Astrocyte of the cerebellum (primary cell): ENCODE data around the gene PISD.

Source experiments
- DNase-seq: peaks from one replicate; pipeline ENCODE4 v3.0.0-alpha.2; 2011; ENCODE audit warnings: low read depth
- H3K4me3 ChIP-seq: 2 replicates; pipeline ENCODE4 v1.5.1; 2011; ENCODE audit warnings: mild to moderate bottlenecking, low read depth, low read length, moderate library complexity
- in situ Hi-C: cut with HindIII; loops from 2 replicates; pipeline ENCODE4 v1.10.0; 2017; ENCODE audit warnings: low sequenced_read_pairs
- TF ChIP-seq, protein P1 (sequence below): IDR thresholded peaks from 2 replicates; pipeline ENCODE4 v1.5.1; 2012; ENCODE audit warnings: low read length, low read depth, moderate library complexity, mild to moderate bottlenecking; ENCODE audit errors: missing control alignments

Gene PISD

DNA sequence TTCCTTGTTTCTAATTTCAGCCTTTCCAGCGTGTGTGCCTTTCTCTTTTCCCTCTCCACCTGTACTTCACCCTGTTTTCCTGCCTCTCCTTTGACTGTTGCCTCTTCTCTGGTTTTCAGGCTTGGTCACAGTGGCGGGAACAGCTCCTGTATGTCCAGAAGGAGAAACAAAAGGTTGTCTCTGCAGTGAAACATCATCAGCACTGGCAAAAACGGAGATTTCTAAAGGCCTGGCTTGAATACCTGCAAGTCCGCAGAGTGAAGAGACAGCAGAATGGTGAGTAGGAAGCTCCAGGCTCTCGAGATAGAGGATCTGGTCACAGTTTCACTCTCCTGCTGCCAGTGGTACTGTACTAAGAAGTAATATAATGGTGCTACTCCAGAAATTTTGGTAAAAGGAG is 89.1 kb downstream of the PISD start:
- no peak for DNase-seq
- no peak overlapping the region for H3K4me3 ChIP-seq
- TF ChIP-seq, protein P1, sequence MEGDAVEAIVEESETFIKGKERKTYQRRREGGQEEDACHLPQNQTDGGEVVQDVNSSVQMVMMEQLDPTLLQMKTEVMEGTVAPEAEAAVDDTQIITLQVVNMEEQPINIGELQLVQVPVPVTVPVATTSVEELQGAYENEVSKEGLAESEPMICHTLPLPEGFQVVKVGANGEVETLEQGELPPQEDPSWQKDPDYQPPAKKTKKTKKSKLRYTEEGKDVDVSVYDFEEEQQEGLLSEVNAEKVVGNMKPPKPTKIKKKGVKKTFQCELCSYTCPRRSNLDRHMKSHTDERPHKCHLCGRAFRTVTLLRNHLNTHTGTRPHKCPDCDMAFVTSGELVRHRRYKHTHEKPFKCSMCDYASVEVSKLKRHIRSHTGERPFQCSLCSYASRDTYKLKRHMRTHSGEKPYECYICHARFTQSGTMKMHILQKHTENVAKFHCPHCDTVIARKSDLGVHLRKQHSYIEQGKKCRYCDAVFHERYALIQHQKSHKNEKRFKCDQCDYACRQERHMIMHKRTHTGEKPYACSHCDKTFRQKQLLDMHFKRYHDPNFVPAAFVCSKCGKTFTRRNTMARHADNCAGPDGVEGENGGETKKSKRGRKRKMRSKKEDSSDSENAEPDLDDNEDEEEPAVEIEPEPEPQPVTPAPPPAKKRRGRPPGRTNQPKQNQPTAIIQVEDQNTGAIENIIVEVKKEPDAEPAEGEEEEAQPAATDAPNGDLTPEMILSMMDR = no peak
- in situ Hi-C loops = no loop called here

- no peak overlapping the region for H3K4me3 ChIP-seq
- TF ChIP-seq, protein P1 = no peak
- no peak for DNase-seq
- in situ Hi-C loops = no loop called here
These were observed 92.9 kb downstream of the PISD start for GRCh38 chr22:31569126-31569525.
